HG02852 (cell line): ENCODE results near the gene ARCN1.
"Not testable (repeated sequence)": the region's sequence is repeated elsewhere in the genome, so short reads cannot be mapped to it uniquely, and the experiment has no call there.

Experiments used
- ATAC-seq: cut with Tn5 transposase; IDR thresholded peaks from one replicate; pipeline ENCODE4 v1.9.1; 2021; ENCODE audit warnings: mild to moderate bottlenecking, moderate library complexity; ENCODE audit not compliant: unreplicated experiment

The ARCN1 gene

GRCh38 chr11:118544010-118544646 is 28.1 kb upstream of the ARCN1 start:
- no peak for ATAC-seq

DNA sequence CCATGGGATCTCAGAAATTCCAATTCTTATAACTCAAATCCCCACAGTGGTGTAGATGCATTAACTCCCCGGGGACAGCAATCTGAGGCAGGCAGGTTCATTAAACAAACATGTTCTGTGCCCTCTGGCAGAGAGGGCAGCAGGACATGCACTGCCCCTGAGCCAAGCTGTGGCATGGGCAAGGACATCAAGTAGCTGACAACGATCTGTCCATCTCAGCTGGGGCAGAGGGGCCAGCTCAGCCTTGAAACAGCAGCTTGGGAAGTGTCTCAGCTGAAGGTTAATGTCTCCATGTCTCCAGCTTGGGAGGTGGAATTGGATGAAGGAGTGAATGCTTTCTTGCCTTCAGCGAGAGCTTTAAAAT is 27.6 kb upstream of the ARCN1 start:
- ATAC-seq: no peak

DNA sequence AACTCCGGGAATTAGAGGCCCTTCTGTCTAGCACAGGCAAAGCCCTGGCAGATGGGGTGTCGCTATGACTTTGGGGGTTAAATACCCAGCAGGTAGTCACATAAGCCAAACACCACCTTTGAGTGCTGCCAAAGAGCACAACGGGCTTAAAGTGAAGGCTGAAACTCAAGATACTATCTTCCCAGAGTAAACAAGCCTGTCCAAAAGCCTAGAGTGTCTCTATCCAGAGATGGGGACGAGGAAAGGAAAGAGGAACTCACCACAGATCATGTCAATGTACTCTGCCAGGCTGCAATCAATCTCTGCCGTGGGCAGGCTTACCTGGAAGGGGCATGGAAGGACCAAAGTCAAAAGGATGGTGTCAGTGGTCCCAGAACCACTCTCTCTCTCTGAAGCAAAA is 26.7 kb upstream of the ARCN1 start:
- no peak for ATAC-seq

- no peak for ATAC-seq
Observed at GRCh38 chr11:118547132-118547531, 25.1 kb upstream of the ARCN1 start.

DNA sequence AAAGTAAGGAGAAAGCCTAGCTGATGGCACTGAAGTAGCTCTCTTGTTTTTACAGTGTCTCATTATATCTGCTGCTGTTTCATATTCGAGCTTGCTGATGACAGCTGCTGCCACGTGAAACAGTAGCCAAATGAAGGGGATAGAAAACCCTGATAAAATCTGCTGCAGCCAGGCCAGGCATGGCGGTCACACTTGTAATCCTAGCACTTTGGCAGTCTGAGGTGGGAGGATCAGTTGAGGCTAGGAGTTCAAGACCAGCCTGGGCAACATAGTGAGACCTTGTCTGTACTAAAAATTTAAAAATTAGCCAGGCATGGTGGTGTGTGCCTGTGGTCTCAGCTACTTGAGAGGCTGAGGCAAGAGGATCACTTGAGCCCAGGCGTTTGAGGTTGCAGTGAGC is 19.9 kb upstream of the ARCN1 start:
- ATAC-seq: no peak

DNA sequence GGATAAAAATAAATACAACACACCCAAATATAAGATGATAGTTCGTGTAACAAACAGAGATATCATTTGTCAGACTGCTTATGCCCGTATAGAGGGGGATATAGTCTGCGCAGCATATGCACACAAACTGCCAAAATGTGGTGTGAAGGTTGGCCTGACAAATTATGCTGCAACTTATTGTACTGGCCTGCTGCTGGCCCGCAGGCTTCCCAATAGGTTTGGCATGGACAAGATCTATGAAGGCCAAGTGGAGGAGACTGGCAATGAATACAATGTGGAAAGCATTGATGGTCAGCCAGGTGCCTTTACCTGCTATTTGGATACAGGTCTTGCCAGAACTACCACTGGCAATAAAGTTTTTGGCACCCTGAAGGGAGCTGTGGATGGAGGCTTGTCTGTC is 11.4 kb upstream of the ARCN1 start:
- no peak for ATAC-seq

- no peak for ATAC-seq
Observed at GRCh38 chr11:118565051-118565450, 7.2 kb upstream of the ARCN1 start.

DNA sequence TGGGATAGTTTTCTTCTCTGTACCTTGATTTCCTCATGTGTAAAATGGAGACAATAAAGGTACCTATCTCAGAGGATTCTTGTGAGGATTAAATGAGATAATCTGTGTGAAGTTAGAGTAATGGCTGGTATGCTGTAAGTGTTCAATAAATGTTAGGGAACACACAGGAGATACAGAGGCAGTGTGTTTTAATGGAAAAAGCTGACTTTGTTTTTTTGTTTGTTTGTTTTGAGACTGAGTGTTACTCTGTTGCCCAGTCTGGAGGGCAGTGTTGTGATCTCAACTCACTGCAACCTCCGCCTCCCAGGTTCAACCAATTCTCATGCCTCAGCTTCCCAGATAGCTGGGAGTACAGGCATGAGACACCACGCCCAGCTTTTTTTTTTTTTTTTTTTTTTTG is 2.5 kb upstream of the ARCN1 start:
- ATAC-seq: no peak

DNA sequence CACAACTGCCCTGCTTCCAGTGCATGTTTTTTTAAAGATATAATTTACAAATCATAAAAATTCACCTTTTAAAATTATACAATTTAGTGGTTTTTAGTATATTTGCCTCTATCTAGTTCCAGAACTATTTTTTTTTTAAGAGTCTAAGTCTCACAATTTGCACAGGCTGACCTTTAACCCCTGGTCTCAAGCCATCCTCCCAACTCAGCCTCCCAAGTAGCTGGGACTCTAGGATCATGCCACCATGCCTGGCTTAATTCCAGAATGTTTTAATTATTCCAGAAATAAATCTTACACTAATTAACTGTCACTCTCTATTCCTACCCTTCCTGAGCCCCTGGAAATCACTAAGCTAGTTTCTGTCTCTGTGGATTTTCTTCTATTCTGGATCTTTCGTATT is 1.4 kb upstream of the ARCN1 start:
- no peak for ATAC-seq

DNA sequence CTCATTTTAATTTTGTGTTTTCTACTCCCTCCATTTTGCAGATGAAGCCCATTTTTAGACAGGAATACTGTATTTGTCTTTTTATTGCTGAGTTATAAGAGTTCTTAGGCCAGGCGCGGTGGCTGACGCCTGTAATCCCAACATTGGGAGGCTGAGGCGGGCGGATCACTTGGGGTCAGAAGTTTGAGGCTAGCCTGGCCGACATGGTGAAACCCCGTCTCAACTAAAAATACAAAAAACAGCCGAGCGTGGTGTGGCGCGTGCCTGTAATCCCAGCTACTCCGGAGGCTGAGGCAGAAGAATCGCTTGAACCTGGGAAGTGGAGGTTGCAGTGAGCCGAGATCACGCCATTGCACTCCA is 528 bp upstream of the ARCN1 start:
- not testable (repeated sequence) for ATAC-seq

DNA sequence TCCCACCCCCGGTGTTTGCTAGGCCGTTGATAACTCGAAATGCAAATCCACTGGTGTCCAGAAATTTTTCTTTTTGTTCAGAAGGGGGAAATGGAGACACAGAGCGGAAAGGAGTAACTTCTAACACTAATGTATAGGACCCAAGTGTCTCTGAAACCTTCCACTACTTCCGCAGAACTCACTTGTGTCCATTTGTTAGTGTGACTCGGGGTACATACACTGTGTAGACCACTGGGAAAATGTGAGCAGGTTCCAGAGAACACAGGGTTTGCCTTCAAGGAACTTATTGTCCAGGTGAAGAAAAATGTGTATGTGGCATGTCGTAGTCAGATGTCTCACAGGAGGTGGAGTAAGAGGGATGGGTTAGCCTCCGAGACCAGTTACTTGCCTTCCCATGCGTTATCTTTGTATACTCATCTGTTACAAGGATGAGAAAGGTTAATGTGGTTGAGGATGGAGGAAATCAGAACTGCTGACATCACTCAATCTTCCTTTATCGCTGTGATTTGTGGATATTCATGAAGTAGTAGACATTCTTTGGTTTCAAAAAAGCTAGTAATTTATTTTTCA is 857 bp downstream of the ARCN1 start:
- ATAC-seq: peak; percentile 34

DNA sequence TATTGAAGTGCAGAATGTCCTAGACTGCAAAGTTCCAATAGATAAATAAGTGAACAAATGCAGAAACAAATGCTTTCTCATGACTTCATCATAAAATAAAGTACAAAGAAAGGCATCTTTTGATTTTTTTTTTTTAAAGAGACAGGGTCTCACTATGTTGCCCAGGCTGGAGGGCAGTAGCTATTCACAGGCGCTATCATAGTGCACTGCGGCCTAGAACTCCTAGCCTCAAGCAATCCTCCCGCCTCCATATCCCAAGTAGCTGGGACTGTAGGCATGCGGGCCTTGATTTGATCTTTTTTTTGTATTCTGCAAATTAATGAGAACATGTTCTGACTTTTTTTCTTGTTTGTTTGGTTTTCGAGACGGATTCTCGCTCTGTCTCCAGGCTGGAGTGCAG is 2.4 kb downstream of the ARCN1 start:
- ATAC-seq: no peak

DNA sequence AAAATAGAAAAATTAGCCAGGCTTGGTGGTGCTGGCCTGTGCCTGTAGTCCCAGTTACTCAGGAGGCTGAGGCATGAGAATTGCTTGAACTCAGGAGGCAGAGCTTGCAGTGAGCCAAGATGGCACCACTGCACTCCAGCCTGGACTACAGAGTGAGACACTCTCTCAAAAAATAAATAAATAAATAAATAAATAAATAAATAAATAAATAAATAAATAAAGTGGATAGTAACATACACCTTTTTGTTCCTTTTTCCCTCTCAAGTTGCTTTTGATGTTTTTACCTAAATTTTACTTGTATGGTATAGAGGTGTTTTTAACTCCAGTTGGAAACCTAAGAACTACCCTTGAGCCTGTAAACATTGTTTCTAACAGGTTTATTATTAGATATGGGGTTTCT is 5.8 kb downstream of the ARCN1 start:
- ATAC-seq: not testable (repeated sequence)

DNA sequence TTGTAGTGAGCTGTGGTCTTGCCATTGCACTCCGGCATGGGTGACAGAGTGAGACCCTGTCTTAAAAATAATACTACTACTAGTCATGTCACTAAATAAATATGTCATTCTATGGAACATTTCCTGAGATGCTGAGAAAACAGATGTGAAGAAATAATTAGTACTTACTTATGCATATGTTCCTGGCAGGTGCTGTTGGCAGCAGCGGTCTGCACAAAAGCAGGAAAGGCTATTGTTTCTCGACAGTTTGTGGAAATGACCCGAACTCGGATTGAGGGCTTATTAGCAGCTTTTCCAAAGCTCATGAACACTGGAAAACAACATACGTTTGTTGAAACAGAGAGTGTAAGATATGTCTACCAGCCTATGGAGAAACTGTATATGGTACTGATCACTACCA is 8.8 kb downstream of the ARCN1 start:
- no peak for ATAC-seq

DNA sequence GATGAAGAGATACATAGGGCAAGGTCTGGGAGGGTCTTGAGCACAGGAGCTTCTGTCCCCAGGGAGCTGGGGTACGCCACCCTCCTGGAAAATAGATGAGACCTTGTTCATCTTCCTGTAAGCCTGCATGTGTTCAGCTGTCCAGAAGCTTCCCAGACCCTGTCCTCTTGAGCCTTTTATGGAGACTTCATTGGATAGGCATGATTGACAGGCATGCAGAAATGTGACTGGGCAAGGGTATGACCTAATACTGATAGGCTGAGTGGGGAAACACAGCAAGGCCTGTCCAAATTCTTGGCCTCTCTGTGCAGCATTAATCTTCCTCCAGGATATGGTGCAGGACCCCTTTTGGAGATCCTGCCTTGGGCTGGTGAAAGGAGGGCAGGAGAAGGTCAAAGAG is 15.7 kb downstream of the ARCN1 start:
- ATAC-seq: no peak

GRCh38 chr11:118592616-118593367 is 20.6 kb downstream of the ARCN1 start:
- ATAC-seq: no peak

DNA sequence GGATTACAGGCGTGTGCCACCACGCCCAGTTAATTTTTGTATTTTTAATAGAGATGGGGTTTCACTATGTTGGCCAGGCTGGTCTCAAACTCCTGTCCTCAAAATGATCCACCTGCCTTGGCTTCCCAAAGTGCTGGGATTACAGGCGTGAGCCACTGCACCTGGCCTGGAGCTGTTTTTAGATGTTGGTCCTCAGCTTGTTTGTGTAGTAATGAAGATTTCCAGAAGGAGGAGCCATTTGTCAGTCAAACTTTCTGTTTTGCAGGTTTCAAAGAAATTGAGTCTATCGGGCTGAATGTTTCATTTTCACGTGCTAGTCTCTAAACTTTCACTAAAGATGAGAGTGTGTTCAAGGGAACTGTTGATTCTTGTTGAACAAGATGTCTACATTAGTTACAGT is 22.8 kb downstream of the ARCN1 start:
- ATAC-seq: not testable (repeated sequence)

DNA sequence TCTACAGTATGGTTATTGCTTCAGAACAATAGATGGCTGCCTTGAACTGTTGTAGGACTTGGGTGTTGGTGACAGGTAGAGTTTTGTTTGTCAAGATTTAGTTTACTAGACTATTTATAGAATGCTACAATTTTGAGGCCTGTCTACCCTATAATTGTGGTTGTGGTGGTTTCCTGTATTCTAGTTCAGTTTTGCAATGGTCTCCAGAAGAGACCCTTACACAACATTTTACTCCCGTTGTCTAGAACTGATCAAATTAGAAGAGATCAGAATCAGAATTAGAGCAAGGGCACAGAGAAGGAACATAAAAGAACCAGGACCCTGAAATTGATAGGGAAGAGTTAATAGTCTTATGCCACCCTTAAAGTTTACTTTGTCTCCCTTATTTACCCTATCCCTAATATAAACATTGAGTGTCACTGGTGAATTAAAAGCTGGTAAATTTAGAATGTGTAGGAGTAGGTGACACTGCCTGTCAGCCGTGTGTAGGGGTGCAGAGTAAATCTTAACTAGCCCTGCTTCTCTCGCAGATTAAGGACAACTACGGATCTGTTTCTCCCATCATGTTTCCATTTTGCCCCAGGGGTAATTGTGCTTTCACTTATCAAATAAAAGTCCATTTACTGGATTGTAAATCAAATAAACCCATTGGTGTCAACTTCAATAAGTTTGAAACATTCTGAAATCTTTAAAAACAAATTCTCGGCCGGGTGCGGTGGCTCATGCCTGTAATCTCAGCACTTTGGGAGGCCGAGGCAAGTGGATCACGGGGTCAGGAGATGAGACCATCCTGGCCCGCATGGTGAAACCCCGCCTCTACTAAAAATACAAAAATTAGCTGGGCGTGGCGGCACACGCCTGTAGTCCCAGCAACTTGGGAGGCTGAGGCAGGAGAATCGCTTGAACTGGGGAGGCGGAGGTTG is 24.3 kb downstream of the ARCN1 start:
- no peak for ATAC-seq

- no peak for ATAC-seq
Observed at GRCh38 chr11:118597556-118597955, 25.3 kb downstream of the ARCN1 start.

GRCh38 chr11:118602331-118602730 is 30.1 kb downstream of the ARCN1 start:
- ATAC-seq: no peak

DNA sequence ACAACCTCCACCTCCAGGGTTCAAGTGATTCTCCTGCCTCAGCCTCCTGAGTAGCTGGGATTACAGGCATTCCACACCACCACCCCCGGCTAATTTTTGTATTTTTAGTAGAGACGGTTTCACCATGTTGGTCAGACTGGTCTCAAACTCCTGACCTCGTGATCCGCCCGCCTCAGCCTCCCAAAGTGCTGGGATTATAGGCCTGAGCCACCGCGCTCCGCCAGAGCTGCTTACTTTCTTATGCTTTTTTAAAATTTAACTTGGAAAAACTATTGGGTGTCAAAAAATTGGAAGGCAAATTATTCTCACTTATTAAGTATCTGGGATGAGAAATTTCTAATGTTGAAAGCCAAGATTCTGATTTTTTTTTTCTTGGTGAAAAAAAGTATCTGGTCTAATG is 31.5 kb downstream of the ARCN1 start:
- ATAC-seq: not testable (repeated sequence)

- no peak for ATAC-seq
Observed at GRCh38 chr11:118604566-118604965, 32.4 kb downstream of the ARCN1 start.
